OCI-LY3 (cell line): ENCODE measurements around the gene PEX7.

Experiments
- CTCF ChIP-seq: fragments of 200-600, 300-600 bp; sonication (generic); IDR thresholded peaks from 2 replicates; pipeline ENCODE4 v1.5.1; 2014; ENCODE audit warnings: antibody characterized with exemption, low read length, low read depth
- EZH2phosphoT487 ChIP-seq: fragments of 200-600 bp; shearing (Covaris generic); IDR thresholded peaks from 2 replicates; pipeline ENCODE4 v1.6.1; 2018; ENCODE audit warnings: antibody characterized with exemption, mixed run types, low read depth

GRCh38 chr6:136795996-136796395, 26.4 kb upstream of the PEX7 start:
- TF ChIP-seq CTCF (no peak), EZH2phosphoT487 (no peak)
